Activated CD4-positive, alpha-beta T cell treated with anti-CD3 and anti-CD28 coated beads, Interleukin-2, amount 10 ng/mL, durations not matched to agents 24 days and 14 days (primary cell): ENCODE data around the gene THRSP. TPM values are rescaled to one million over a fixed set of nuclear protein-coding genes. Genes with fewer than 3 reads are reported as not detected.
"Not testable (repeated sequence)": the region's sequence is repeated elsewhere in the genome, so short reads cannot be mapped to it uniquely, and the experiment has no call there.

Experiments
- DNase-seq: peaks from one replicate; pipeline ENCODE4 v3.0.0; 2022
- H3K27ac Mint-ChIP-seq: one replicate; pipeline ENCODE4 v1.8.0; 2022; ENCODE audit warnings: mild to moderate bottlenecking, mixed read lengths
- H3K27me3 Mint-ChIP-seq: one replicate; pipeline ENCODE4 v1.8.0; 2022; ENCODE audit warnings: mixed read lengths
- H3K36me3 Mint-ChIP-seq: one replicate; pipeline ENCODE4 v1.8.0; 2022; ENCODE audit warnings: low read depth, mild to moderate bottlenecking, mixed read lengths
- H3K4me1 Mint-ChIP-seq: one replicate; pipeline ENCODE4 v1.8.0; 2021; ENCODE audit warnings: mixed read lengths
- H3K4me3 Mint-ChIP-seq: one replicate; pipeline ENCODE4 v1.8.0; 2022; ENCODE audit warnings: mild to moderate bottlenecking, moderate library complexity, mixed read lengths
- H3K9me3 Mint-ChIP-seq: one replicate; pipeline ENCODE4 v1.8.0; 2021; ENCODE audit warnings: mixed read lengths
- intact Hi-C: fragments of 100-400 bp; cut with micrococcal nuclease; formaldehyde crosslinking; loops from one replicate; pipeline ENCODE4 v1.15.1; 2023
- total RNA-seq: library from RNA; stranded (reverse); gene quantifications from 2 replicates; pipeline ENCODE4 v1.2.3, GENCODE V29; 2022

The THRSP gene
- total RNA-seq, 1 donor from 2014 or later: not detected

- DNase-seq: peak; percentile 60
- Mint-ChIP-seq H3K27me3 (peaks cover 2% of the 10 kb centered on the region), H3K4me1 (peaks cover 42% of the 10 kb centered on the region), H3K4me3 (peak overlapping the region; percentile 47), H3K36me3 (peaks cover 11% of the 10 kb centered on the region), H3K9me3 (peaks cover 15% of the 10 kb centered on the region), H3K27ac (peak overlapping the region; percentile 56)
- intact Hi-C loops: loop anchor here (1.0 kb wide), 1 partner anchor 13 kb away; no protein-coding TSS in a partner anchor
These were observed 17.3 kb downstream of the THRSP start for GRCh38 chr11:78080818-78081495.

GRCh38 chr11:78081583-78081982, 17.9 kb downstream of the THRSP start:
- peak overlapping the region; percentile 56 for H3K27ac Mint-ChIP-seq
- intact Hi-C loops: no loop called here
- peaks cover 2% of the 10 kb centered on the region for H3K27me3 Mint-ChIP-seq
- no peak for DNase-seq
- peaks cover 9% of the 10 kb centered on the region for H3K36me3 Mint-ChIP-seq
- peaks cover 37% of the 10 kb centered on the region for H3K4me1 Mint-ChIP-seq
- H3K4me3 Mint-ChIP-seq: peak overlapping the region; percentile 47
- peaks cover 15% of the 10 kb centered on the region for H3K9me3 Mint-ChIP-seq

- no peak for DNase-seq
- Mint-ChIP-seq H3K4me3 (no peak overlapping the region), H3K36me3 (peaks cover 6% of the 10 kb centered on the region), H3K4me1 (peaks cover 33% of the 10 kb centered on the region), H3K9me3 (peaks cover 15% of the 10 kb centered on the region), H3K27ac (peak overlapping the region; percentile 56), H3K27me3 (peaks cover 2% of the 10 kb centered on the region)
- intact Hi-C loops: no loop called here
These were observed 18.5 kb downstream of the THRSP start for GRCh38 chr11:78082146-78082545.

- Mint-ChIP-seq H3K36me3 (peaks cover 6% of the 10 kb centered on the region), H3K4me1 (peaks cover 27% of the 10 kb centered on the region), H3K27ac (no peak overlapping the region), H3K27me3 (peaks cover 2% of the 10 kb centered on the region), H3K4me3 (no peak overlapping the region), H3K9me3 (peaks cover 15% of the 10 kb centered on the region)
- intact Hi-C loops: no loop called here
- DNase-seq: no peak
These were observed 19.4 kb downstream of the THRSP start for GRCh38 chr11:78083021-78083420.

- H3K36me3 Mint-ChIP-seq, H3K27ac Mint-ChIP-seq, intact Hi-C loops, DNase-seq, H3K4me3 Mint-ChIP-seq, H3K27me3 Mint-ChIP-seq: not testable (repeated sequence)
- Mint-ChIP-seq H3K9me3 (peaks cover 15% of the 10 kb centered on the region), H3K4me1 (peaks cover 22% of the 10 kb centered on the region)
These were observed 20.8 kb downstream of the THRSP start for GRCh38 chr11:78084506-78084905.

- no peaks in the 10 kb centered on the region for H3K36me3 Mint-ChIP-seq
- no peak overlapping the region for H3K27ac Mint-ChIP-seq
- DNase-seq: no peak
- peaks cover 13% of the 10 kb centered on the region for H3K9me3 Mint-ChIP-seq
- H3K4me1 Mint-ChIP-seq: peaks cover 11% of the 10 kb centered on the region
- H3K4me3 Mint-ChIP-seq: no peak overlapping the region
- intact Hi-C loops: no loop called here
- H3K27me3 Mint-ChIP-seq: peaks cover 2% of the 10 kb centered on the region
These were observed 22.3 kb downstream of the THRSP start for GRCh38 chr11:78085972-78086371.

- H3K4me1 Mint-ChIP-seq, H3K9me3 Mint-ChIP-seq, H3K4me3 Mint-ChIP-seq, H3K27me3 Mint-ChIP-seq, intact Hi-C loops, DNase-seq, H3K36me3 Mint-ChIP-seq, H3K27ac Mint-ChIP-seq: not testable (repeated sequence)
These were observed 22.9 kb downstream of the THRSP start for GRCh38 chr11:78086521-78087074.

GRCh38 chr11:78094250-78094649, 30.6 kb downstream of the THRSP start:
- Mint-ChIP-seq H3K27ac (peak overlapping the region; percentile 87), H3K4me3 (peak overlapping the region; percentile 12), H3K36me3 (peaks cover 33% of the 10 kb centered on the region), H3K9me3 (peaks cover 4% of the 10 kb centered on the region), H3K4me1 (peaks cover 10% of the 10 kb centered on the region), H3K27me3 (no peaks in the 10 kb centered on the region)
- DNase-seq: peak; percentile 75
- intact Hi-C loops: loop anchor here (1.0 to 5.0 kb wide), 4 partner anchors 14 to 197 kb away; partner anchors contain the start of gene ALG8

GRCh38 chr11:78097666-78098385, 34.2 kb downstream of the THRSP start:
- peaks cover 53% of the 10 kb centered on the region for H3K36me3 Mint-ChIP-seq
- intact Hi-C loops: no loop called here
- H3K27me3 Mint-ChIP-seq: no peaks in the 10 kb centered on the region
- no peak overlapping the region for H3K27ac Mint-ChIP-seq
- no peak for DNase-seq
- peaks cover 10% of the 10 kb centered on the region for H3K4me1 Mint-ChIP-seq
- peaks cover 4% of the 10 kb centered on the region for H3K9me3 Mint-ChIP-seq
- no peak overlapping the region for H3K4me3 Mint-ChIP-seq

GRCh38 chr11:78099666-78100065, 36.0 kb downstream of the THRSP start:
- Mint-ChIP-seq H3K27ac (no peak overlapping the region), H3K27me3 (no peaks in the 10 kb centered on the region), H3K4me3 (no peak overlapping the region), H3K9me3 (peaks cover under 1% of the 10 kb centered on the region), H3K4me1 (peaks cover 4% of the 10 kb centered on the region), H3K36me3 (peaks cover 45% of the 10 kb centered on the region)
- no peak for DNase-seq
- intact Hi-C loops: no loop called here

GRCh38 chr11:78100261-78100660, 36.6 kb downstream of the THRSP start:
- Mint-ChIP-seq H3K27me3 (no peaks in the 10 kb centered on the region), H3K4me1 (no peaks in the 10 kb centered on the region), H3K4me3 (no peak overlapping the region), H3K36me3 (peaks cover 41% of the 10 kb centered on the region), H3K27ac (no peak overlapping the region), H3K9me3 (no peaks in the 10 kb centered on the region)
- DNase-seq: no peak
- intact Hi-C loops: no loop called here

- Mint-ChIP-seq H3K4me1 (no peaks in the 10 kb centered on the region), H3K27me3 (no peaks in the 10 kb centered on the region), H3K4me3 (no peak overlapping the region), H3K27ac (no peak overlapping the region), H3K36me3 (peaks cover 36% of the 10 kb centered on the region), H3K9me3 (no peaks in the 10 kb centered on the region)
- intact Hi-C loops: no loop called here
- no peak for DNase-seq
These were observed 37.2 kb downstream of the THRSP start for GRCh38 chr11:78100676-78101472.

GRCh38 chr11:78109081-78110015, 45.7 kb downstream of the THRSP start:
- no peaks in the 10 kb centered on the region for H3K27me3 Mint-ChIP-seq
- H3K36me3 Mint-ChIP-seq: peaks cover 38% of the 10 kb centered on the region
- H3K9me3 Mint-ChIP-seq: no peaks in the 10 kb centered on the region
- H3K4me3 Mint-ChIP-seq: no peak overlapping the region
- H3K27ac Mint-ChIP-seq: no peak overlapping the region
- intact Hi-C loops: loop anchor here (2.0 kb wide), 1 partner anchor 31 kb away; the partner anchor contains the start of gene NDUFC2
- DNase-seq: no peak
- H3K4me1 Mint-ChIP-seq: no peaks in the 10 kb centered on the region
